HG03175 (cell line): ENCODE results near the gene INKA2.

Experiments used
- ATAC-seq: cut with Tn5 transposase; IDR thresholded peaks from one replicate; pipeline ENCODE4 v1.9.1; 2021; ENCODE audit warnings: mild to moderate bottlenecking, moderate library complexity; ENCODE audit not compliant: unreplicated experiment

INKA2 gene

DNA sequence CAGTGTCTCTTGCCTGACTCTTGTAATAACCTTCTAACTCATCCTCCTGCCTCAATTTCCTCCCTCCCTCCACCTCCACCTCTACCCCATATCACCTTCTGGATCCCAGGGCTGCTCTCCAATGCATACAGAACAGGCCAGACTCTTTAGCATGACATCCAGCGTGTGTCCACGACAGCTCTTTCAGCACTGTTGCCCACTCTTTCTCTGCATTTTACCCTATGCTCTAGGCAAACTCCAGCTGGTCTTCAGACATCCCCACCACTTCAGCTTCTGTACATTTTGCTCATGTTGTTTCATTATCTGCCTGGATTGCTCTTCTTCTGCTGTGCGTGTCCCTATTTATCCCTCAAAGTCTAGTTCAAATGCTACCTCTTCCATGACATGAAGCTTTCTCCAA lies 4.8 kb downstream of the INKA2 start:
- ATAC-seq = no peak

DNA sequence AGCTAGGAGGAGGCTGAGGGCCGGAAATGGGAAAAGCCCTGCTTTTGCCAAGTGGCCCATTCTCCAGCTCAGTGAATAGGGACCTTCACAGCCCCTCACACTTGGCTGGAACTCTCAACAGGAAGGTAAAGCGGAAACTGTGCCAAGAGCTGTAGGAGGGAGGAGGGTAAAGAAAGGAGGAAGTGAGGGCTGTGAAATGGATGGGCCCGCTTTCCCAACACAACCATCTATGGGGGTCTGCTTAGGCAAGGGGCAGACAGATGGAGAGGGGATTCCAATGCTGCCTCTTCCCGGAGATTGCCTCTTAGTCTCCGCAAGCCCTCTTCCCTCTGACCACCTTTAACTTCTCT lies 5.2 kb downstream of the INKA2 start:
- ATAC-seq = no peak

DNA sequence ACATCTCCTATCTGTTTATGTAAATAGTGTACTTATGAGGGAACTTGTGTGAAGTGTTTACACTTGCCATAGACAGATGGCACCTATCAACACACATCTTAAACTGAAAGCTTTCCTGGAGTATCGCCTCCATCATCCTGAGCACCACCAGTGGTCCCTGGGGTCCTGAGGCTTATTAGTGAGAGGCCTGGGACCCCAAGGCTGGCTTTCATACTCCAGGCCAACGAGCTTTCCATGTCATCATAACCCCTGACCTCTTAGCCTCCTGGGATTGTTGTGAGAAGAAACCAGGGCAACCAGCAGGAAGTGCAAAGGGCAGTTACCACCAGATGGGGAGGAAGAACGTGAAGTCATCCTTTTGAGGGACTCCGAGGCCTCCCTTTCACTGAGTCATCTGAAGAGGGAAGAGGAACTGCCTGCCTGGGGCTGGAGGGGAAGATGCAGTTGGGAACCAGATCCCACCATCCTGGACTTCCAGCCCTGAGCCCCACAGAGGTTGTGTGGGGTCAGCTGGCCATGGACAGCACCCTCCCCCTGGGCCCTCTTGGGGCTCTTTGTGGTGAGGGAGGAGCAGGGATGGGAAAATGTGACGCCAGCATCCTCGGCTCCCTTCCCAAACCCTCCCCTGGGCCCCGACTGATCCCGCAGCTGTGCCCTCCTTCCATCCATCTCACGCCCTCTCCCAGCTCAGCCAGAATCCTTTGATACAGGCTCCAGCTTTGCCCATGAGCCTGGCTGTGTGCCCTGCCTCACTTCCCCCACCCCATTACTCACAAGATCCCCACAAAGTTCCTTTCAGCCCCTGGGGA lies 5.8 kb downstream of the INKA2 start:
- no peak for ATAC-seq

DNA sequence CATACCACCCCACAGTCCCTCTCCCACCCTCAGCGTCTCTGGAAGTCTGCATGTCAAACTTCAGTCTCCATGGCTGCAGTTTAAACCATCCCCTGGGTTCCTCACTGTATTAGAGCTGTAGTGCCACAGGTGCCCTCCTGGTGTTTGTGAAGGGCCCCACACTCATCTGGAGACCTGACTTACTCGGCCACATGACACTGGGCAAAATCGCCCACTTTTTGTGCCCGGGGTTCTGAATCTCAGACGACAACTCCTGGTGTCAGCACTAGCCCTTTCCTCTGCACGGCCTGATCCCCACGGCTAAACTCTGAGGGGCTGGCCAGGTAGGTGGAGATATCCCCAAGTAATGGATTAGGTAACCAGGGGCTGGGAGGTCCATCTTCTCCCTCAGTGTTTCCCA lies 6.5 kb downstream of the INKA2 start:
- ATAC-seq = no peak

DNA sequence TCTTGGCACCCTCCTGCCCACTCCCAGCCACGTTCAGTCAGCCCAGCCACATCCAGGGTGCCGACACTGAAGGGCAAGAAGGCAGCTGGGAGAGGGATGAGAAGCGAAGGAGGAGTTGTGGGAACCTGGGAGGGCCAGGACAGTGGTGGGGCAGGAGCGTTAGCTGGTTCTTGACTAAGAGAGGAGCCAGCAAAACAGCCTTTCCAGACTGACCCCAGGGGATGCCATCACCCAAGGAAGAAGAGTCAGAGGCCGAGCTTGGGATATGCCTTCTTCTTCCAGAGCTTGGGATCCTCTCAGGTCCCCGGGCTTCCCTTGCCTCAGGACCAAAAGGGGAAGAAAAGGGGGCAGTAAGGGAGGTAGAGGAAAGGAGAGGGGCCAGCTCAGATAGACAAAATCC lies 7.2 kb downstream of the INKA2 start:
- no peak for ATAC-seq

DNA sequence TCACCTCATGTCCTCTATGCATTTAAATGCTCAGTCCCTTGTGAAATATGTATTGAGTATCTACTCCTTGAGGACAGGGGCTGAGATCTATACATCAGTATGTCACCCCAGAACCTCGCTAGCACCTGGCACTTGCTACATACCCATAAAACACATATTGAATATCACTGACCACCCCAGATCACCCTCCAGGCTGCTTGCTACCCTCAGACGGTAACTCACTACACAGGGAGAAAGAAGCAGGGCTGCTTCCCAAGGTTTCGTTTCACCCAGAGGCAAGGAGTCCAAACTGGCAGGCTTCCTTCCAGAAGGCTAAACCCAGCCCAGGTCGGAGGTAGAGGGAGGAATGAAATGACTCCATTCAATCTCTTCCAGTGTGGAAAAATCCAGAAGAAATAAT lies 8.5 kb downstream of the INKA2 start:
- no peak for ATAC-seq

DNA sequence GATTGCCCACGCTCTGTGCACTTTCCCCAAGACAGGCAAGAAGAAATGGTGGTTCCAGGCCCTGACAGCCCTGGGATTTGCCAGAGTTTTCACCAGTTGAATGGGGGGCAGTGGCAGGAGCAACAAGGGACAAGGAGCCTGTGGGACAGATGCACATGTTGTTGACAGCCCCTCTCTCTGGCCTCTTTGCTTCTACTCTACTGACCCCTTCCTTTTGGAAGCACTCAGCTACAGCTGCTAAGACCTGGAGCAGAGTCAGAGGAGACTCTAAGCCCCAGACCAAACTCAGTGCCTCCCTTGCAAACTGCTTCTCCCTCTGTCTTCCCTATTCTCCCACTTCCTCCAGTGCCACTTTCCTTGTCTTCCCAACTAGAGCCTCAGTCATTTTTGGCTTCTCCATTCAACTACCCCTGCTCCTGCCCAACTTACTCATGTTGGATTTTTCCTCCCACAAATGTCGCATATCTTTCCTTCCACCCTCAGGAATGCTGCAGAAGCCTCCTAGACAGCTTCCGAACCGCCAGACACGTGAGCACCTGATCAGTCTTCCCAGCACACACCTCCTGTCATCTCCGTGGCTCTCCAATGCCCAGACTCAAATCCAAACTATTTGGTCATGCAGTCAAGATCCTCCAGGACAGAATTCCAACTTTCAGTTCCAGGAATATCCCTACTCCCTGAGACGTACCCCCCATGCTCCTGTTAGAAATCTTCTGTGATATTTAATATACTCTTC lies 9.1 kb downstream of the INKA2 start:
- ATAC-seq = no peak

DNA sequence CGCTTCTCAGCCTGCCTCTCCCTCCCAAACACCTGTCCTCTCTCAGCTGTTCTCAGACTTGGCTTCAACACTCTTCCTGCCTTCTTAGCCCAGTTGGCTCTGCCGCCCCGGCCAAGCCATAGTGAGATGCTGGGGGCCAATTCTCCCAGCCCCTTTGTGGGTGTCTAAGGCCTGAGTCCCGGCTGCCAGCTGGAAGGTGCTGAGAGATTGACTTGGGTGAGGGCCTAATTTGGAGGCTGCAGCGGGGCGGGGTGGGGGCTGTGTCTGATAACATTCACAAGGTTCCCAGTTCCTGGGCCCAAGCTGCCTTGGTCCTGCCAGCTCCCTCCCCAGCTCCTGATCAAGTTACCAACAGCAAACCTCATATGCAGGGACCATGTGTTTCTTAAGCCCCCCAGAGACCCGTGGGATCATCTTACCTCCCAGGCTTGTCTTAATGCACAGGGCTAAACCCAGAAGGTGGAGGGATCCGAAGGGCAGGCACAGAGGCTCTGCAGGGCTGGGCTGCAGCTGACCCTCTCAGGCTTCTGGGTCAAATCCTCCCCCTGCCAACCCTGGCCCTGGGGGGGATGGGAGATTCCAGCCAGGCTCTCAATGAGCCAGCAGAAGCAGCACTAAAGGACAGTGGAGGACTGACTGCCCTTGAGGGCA lies 9.8 kb downstream of the INKA2 start:
- no peak for ATAC-seq

DNA sequence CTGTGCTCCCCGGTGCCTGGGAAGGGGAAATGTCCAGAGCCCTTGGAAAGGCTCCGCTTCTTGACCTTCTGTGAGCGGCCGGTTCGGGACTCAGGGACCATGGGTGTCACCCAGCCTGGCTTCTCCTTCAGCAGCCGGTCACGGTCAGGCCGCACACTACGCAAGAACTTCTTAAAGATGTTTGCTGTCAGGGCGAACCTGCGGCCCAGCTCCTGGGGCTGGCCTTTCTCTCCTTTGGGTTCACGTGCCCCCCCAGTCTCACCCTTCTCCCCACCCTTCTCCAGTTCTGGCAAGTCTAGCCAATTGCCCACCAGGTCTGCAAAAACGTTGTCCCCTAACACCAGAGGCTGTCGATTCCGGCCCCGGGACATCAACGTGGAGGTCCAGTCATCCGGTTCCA lies 12.1 kb downstream of the INKA2 start:
- no peak for ATAC-seq

DNA sequence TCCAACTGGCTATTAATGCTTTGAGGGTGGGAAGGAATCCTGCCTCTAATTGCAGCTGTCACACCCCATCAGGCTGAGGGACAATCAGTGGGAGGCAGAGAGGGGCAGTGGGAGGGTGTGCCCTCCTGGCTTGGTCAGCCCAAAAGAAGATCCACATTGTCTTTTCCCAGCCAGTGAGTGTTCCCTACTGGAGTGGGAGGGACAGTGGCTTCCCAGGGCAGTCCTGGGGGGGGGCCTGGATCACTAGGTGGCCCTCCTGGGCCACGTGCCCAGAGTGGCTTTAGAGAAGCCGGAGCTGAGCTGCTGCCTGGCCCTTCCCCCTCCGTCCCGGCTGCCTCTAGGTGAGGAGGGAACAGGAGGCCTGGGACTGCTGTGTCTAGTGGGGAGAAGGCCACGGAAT lies 14.0 kb downstream of the INKA2 start:
- no peak for ATAC-seq

DNA sequence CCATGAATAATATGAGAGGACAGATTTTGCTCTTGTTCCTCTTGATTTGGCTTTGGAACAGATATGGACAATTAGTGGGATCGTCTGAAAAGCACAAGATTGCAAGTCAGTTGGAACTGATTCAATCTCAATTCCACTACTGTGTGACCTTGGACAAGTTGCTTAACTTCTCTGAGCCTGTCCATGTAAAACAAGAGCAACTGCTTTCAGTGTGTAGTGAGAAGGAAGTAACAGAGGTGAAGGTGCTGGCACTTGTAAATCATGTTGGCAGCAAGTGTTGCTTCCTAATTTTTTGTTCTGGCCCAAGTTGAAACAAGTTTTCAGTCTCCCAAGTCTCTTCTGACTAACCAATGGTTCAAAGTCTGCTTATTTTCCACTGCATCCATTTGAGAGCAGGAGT lies 15.3 kb downstream of the INKA2 start:
- no peak for ATAC-seq

DNA sequence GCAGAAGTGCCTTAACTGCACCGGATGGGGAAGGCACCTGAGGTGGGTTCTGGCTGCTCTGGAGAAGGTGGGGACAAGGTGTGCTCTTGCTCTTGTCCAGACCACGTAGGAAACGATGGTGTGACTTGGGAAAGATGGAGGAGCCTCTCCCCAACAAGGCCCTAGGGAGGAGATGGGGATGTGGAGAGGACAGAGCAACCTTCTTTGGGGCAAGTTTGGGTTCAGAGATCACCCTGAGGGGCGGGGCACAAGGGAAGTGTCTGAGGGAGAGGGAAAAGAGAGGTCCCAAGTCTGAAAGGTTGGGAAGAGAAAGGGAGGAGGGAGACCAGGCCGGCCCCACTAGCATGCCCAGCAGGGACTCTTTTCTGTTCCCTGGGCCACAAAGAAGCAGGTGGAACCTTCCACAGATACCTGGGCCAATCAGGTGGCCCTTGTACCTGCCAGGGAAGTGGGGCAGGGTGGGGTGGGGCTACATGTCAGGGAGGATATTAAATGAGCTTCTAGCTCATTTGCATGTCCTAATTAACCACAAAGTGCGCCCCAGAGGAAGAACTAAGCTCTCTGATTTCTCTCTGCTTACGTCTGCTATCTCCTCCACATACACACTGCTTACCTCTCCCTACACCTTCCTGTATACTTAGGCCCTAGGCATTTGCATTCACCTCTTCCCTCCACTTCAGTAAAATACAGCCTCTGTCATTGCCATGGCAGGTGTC lies 15.9 kb downstream of the INKA2 start:
- ATAC-seq = no peak

DNA sequence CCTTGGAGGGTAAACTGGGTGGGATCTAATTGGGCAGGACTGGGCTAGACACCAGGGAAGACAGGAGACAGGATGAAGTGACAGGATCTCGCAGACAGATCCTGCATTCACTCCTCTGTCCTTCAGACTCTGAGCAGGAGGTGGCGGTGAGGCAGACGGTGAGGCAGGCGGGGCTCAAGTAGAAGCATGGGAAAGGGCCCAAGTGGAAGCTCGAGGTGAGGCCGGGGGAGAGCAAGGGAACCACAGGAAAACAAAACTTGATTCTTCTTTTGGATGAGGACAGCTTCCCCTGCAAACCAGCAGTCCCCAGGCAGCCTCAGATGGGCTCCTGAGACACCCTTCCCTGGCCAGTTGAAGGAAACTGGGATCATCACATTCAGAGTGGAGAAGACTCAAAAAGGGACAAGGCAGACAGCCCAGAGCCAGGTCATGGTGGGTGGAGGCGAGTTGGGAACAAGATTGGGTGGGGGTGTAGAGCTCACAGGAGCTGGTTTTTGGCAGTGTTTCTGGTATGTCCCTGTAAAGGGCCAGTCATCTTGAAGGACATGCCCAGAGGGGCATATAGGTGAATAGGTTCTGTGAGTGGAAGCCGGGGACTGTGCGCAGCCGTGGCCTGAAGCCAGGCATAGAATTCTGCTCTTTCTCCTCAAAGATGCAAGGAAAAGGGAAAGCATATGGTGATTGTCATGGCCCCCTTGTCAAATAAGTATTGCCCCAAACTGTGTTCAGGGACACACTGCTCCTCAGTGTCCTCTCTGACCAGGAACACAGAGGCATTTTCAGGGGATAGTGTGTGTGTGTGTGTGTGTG lies 18.0 kb downstream of the INKA2 start:
- no peak for ATAC-seq

DNA sequence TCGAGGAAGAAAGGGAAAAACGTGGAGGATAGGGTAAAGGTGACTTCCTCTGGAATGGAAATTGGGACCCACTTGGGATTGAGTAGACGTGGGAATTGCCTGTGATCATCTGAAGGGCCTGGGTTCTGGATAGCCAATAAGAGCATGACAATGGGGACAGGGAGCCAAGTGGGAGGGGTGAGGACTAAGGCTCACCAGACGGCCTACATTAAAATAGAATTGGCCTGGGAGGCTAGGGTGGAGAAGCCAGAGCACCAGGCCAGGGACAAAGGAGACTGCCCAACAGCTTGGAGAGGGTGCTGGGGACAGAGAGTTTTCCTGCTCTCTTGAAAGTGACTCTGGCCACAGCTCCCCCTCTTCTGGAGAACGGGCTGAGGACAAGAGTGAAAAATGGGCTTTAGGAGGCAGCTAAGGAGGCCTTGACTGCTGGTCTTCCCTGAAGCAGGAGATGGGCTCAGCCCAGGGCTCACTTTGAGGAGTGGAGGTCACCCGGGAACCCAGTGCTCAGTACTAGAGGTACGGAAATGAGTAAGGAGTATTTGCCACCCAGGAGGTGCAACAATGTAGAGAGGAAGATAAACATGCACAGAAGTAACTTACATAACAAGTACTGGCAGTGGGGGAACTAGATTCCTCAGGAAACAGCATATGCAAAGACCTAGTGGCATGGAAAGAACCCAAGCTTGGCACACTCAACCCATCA lies 18.8 kb downstream of the INKA2 start:
- no peak for ATAC-seq

DNA sequence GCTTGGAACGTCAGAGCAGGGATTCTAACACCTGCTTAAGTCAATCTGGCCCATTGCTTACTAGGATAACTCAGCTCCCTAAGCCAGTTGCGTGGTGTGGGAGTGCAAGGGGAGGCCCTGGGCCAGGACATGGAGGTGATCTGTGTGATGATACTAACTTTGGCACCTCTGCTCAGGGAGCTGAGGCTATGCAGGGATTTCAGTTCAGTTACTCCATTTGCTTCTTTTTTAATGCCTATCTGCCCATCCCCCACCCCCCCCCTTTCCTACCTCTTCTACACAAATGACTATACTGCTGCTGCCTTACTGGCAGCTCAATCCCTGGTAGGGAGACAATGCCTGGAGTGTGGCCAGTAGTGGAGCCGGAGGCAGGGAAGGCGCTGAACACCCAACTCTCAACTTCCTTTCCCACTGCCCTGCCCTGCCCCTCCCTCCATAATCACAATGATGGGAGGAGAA lies 19.5 kb downstream of the INKA2 start:
- ATAC-seq = no peak

DNA sequence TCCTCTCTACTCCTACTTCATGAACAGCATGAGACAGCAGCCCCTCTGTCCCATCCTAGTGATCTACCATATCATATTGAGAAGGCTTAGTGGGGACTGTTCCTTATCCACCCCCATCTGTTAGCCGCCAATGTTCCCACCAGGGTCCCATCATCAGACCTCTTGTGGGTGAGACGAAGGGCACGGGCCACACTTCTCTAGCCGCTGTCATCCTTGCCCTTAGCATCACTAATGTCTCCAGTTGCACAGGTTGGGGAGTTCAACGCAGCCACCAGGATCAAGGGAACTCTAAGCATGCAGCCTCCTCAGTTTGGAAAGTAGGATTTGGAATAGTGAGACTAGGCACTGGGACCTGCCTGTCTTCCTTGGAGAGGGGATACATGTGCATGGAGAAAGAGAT lies 20.1 kb downstream of the INKA2 start:
- ATAC-seq = no peak

DNA sequence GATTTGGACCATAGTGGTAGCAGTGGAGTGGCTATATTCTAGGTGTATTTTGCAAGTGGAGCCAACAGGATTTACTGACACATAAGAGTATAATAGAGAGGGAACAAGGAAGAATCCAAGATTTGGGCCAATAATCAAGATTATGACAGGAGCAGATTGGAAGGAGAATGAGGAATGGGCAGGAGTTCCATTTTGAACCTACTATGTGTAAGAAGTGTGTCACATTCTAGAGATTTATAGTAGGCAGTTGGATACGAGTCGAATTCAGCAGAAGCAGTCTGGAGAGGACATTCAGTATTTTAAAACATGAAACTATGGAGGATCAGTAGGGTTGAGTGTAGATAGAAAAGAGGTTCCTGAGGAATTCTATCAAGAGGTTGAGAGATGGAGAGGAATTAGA lies 21.7 kb downstream of the INKA2 start:
- no peak for ATAC-seq

DNA sequence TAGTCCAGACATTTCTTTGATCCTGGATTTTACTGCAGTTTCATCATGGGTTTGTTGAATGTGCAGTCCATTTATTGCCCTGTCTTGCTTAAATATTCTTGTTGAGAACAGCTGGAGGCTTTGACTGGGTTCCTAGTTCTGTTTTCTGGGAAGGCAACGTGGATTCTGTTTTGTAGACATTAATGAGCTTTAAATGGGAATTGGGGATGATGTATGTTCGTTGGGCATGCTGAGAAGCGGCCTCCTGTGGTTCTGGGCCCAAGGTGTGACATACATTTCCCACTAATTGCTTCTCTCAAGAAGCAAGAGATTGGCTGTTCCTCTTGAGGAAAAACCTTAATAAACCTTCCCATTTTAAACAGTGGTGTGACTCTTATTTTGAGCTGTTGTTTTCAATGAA lies 22.9 kb downstream of the INKA2 start:
- ATAC-seq = no peak

DNA sequence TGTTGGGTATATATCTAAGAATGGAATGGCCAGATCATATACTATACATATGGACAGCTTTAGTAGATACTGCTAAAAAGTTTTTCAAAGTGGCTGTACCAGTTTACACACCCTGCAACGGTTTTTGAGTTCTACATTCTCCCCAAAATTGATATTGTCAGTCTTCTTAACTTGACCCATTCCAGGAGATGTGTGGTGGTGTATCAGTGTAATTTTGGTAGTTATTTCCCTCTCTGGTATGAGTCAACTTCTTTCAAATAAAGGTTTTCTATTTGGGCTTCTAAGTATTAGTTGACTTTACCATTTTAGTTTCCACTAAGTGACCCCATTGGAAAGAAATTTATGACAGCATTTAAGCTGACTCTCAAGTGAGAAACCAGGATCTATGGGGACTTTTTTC lies 29.2 kb downstream of the INKA2 start:
- no peak for ATAC-seq

DNA sequence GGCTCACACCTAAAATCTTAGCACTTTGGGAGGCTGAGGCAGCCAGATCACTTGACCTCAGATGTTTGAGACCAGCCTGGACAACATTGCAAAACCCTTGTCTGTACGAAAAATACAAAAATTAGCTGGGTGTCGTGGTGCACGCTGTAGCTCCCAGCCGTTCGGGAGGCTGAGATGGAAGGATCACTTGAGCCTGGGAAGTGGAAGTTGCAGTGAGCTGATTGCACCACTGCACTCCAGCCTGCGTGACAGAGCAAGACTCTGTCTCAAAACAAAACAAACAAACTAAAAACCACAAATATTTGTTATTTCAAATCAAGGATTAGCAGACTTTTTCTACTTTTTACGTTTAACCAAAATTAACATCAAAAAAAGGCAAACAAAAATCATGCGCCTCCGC lies 31.3 kb downstream of the INKA2 start:
- no peak for ATAC-seq
